GM21737 (cell line): Measurements from ENCODE around the gene LCE3E.

Experiments used
- ATAC-seq: cut with Tn5 transposase; IDR thresholded peaks from one replicate; pipeline ENCODE4 v1.9.1; 2021; ENCODE audit warnings: mild to moderate bottlenecking, moderate library complexity; ENCODE audit not compliant: unreplicated experiment

Gene LCE3E

GRCh38 chr1:152517237-152517811 is 49.3 kb downstream of the LCE3E start:
- ATAC-seq, result no peak

DNA sequence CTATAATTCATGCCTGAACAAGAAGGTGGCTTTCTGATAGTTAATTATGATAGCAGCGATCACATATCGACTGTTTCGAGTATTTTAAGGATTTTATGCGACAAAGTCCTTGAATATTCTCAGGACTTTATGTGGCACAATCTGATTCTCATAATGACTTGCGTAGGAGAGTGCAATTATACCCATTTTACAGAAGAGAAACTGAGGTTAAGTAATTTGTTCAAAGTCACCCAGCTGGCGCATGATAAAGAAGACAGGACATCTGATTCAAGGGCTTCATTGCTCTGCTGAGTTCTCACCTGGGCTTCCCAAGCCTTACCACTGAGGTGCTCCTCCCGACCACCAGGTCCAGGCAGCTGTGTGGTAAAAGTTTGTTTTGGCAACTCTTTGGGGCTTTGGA is 50.5 kb downstream of the LCE3E start:
- ATAC-seq, result no peak
